Measurements from ENCODE around the gene MGMT. TPM values are rescaled to one million over a fixed set of nuclear protein-coding genes. Genes with fewer than 3 reads are reported as not detected.

The MGMT gene
- total and polyA plus RNA-seq, 2 donors (not counting 3 experiments of a cell fraction or from before 2014, with no cell fraction given), result 15.0 to 15.2 TPM

GRCh38 chr10:129564923-129565322, 97.9 kb downstream of the MGMT start:
- no peak for TF ChIP-seq MYC (IDR thresholded peaks at IDR 0.05; ENCODE audit: low read depth, low read length)
- ChIA-PET CTCF (no interaction called here), POLR2A (no interaction called here)
- no peak overlapping the region for H3K27ac ChIP-seq (ENCODE audit: insufficient read depth, low read depth, low read length)
- no peaks in the 10 kb centered on the region for H3K27me3 ChIP-seq (ENCODE audit: control insufficient read depth in 2 of 2, insufficient read depth in 2 of 2, low read length in 2 of 2)
- no TSS peak for BruUV-seq (replicated peaks)
- no peak overlapping the region for H3K9ac ChIP-seq (replicated peaks; ENCODE audit: extremely low read depth, insufficient read depth, low read length)
- H3K4me2 ChIP-seq (ENCODE audit: insufficient read depth, low read length), result no peak overlapping the region
- no peak overlapping the region for H3K4me3 ChIP-seq (replicated peaks in 1 of 3; ENCODE audit: insufficient read depth in 1 of 3, low read depth in 1 of 3, low read length in 3 of 3)
- H3K4me1 ChIP-seq (ENCODE audit: control insufficient read depth, extremely low read depth, insufficient read depth, low read length), result no peaks in the 10 kb centered on the region
- intact Hi-C loops (cut with micrococcal nuclease), result no loop called here
- no peak overlapping the region for H2AFZ ChIP-seq (ENCODE audit: low read depth, low read length)
- no peaks in the 10 kb centered on the region for H4K20me1 ChIP-seq (replicated peaks; ENCODE audit: control insufficient read depth, extremely low read depth, insufficient read depth, low read length)
- dilution Hi-C loops (cut with MboI; ENCODE audit: extremely low pct_ligation_motif_present, low sequenced_read_pairs), result no loop called here
- H3K79me2 ChIP-seq (ENCODE audit: control insufficient read depth, insufficient read depth, low read length), result no peaks in the 10 kb centered on the region
- FAIRE-seq, result no peak
- no peaks in the 10 kb centered on the region for H3K36me3 ChIP-seq (ENCODE audit: control insufficient read depth in 2 of 2, extremely low read depth in 1 of 2, insufficient read depth in 2 of 2, low read length in 2 of 2)
- DNase-seq (ENCODE audit: low read depth, low spot score), result no peak
- no peaks in the 10 kb centered on the region for H3K9me3 ChIP-seq (replicated peaks; ENCODE audit: control insufficient read depth, insufficient read depth, low read length)
- H3K9me1 ChIP-seq (replicated peaks; ENCODE audit: control insufficient read depth, extremely low read depth, insufficient read depth, low read length), result no peaks in the 10 kb centered on the region

- Histone ChIP-seq H4K20me1 (replicated peaks; ENCODE audit: control insufficient read depth, extremely low read depth, insufficient read depth, low read length) (no peaks in the 10 kb centered on the region), H3K9me1 (replicated peaks; ENCODE audit: control insufficient read depth, extremely low read depth, insufficient read depth, low read length) (no peaks in the 10 kb centered on the region), H3K79me2 (ENCODE audit: control insufficient read depth, insufficient read depth, low read length) (no peaks in the 10 kb centered on the region), H3K4me2 (ENCODE audit: insufficient read depth, low read length) (no peak overlapping the region), H3K4me1 (ENCODE audit: control insufficient read depth, extremely low read depth, insufficient read depth, low read length) (no peaks in the 10 kb centered on the region), H3K36me3 (ENCODE audit: control insufficient read depth in 2 of 2, extremely low read depth in 1 of 2, insufficient read depth in 2 of 2, low read length in 2 of 2) (no peaks in the 10 kb centered on the region), H3K9me3 (replicated peaks; ENCODE audit: control insufficient read depth, insufficient read depth, low read length) (no peaks in the 10 kb centered on the region), H2AFZ (ENCODE audit: low read depth, low read length) (no peak overlapping the region), H3K27ac (ENCODE audit: insufficient read depth, low read depth, low read length) (no peak overlapping the region), H3K9ac (replicated peaks; ENCODE audit: extremely low read depth, insufficient read depth, low read length) (no peak overlapping the region), H3K27me3 (ENCODE audit: control insufficient read depth in 2 of 2, insufficient read depth in 2 of 2, low read length in 2 of 2) (no peaks in the 10 kb centered on the region), H3K4me3 (replicated peaks in 1 of 3; ENCODE audit: insufficient read depth in 1 of 3, low read depth in 1 of 3, low read length in 3 of 3) (no peak overlapping the region)
- ChIA-PET CTCF (no interaction called here), POLR2A (no interaction called here)
- intact Hi-C loops (cut with micrococcal nuclease) (no loop called here), dilution Hi-C loops (cut with MboI; ENCODE audit: extremely low pct_ligation_motif_present, low sequenced_read_pairs) (no loop called here)
- DNase-seq (ENCODE audit: low read depth, low spot score), result no peak
- FAIRE-seq, result no peak
- no TSS peak for BruUV-seq (replicated peaks)
- TF ChIP-seq JUN (IDR thresholded peaks at IDR 0.05; ENCODE audit: borderline replicate concordance, insufficient read depth, insufficient read length, low read depth) (no peak), POLR2A (IDR thresholded peaks at IDR 0.05; ENCODE audit: low read depth, low read length) (no peak), CTCF (IDR thresholded peaks at IDR 0.05; ENCODE audit: extremely low read depth in 1 of 2, insufficient read depth in 1 of 2, low read depth in 1 of 2, low read length in 2 of 2) (no peak), POLR2AphosphoS5 (IDR thresholded peaks at IDR 0.05; ENCODE audit: insufficient read depth, low read depth, low read length) (no peak), EZH2 (IDR thresholded peaks at IDR 0.05; ENCODE audit: borderline replicate concordance, low read depth, low read length, severe bottlenecking) (no peak), MYC (IDR thresholded peaks at IDR 0.05; ENCODE audit: low read depth, low read length) (no peak), GATA2 (IDR thresholded peaks at IDR 0.05; ENCODE audit: insufficient read depth, insufficient read length, low read depth, low read length) (no peak)
Measured at GRCh38 chr10:129568583-129569344, 101.7 kb downstream of the MGMT start.
